Kidney epithelial cell (primary cell): Measurements from ENCODE around the gene FCN2. TPM values are rescaled to one million over a fixed set of nuclear protein-coding genes. Genes with fewer than 3 reads are reported as not detected.
"Not testable (repeated sequence)": the region's sequence is repeated elsewhere in the genome, so short reads cannot be mapped to it uniquely, and the experiment has no call there.

Source experiments
- DNase-seq: peaks from one replicate; pipeline ENCODE4 v3.0.0-alpha.2; 2010; ENCODE audit warnings: low read depth
- H3K27me3 ChIP-seq: 2 replicates; pipeline ENCODE4 v1.6.0; 2011; ENCODE audit warnings: low read length; ENCODE audit not compliant: control insufficient read depth, insufficient read depth
- H3K36me3 ChIP-seq: 2 replicates; pipeline ENCODE4 v1.5.1; 2011; ENCODE audit warnings: low read length; ENCODE audit not compliant: control insufficient read depth, insufficient read depth
- H3K4me3 ChIP-seq: 2 replicates; pipeline ENCODE4 v1.5.1; 2011; ENCODE audit warnings: low read depth, mild to moderate bottlenecking, control low read depth, low read length
- CTCF ChIP-seq: IDR thresholded peaks from 2 replicates; pipeline ENCODE4 v1.5.1; 2011; ENCODE audit warnings: mild to moderate bottlenecking, moderate library complexity, low read length, control low read depth, inconsistent platforms; ENCODE audit not compliant: insufficient read depth, poor library complexity, severe bottlenecking
- total RNA-seq: library from RNA; depleted of rRNA; stranded (reverse); fragments of >200 nt; gene quantifications from 2 replicates; pipeline ENCODE4 v1.2.3, GENCODE V29; 2015

FCN2 gene
- total RNA-seq, 1 donor from 2014 or later, result not detected

DNA sequence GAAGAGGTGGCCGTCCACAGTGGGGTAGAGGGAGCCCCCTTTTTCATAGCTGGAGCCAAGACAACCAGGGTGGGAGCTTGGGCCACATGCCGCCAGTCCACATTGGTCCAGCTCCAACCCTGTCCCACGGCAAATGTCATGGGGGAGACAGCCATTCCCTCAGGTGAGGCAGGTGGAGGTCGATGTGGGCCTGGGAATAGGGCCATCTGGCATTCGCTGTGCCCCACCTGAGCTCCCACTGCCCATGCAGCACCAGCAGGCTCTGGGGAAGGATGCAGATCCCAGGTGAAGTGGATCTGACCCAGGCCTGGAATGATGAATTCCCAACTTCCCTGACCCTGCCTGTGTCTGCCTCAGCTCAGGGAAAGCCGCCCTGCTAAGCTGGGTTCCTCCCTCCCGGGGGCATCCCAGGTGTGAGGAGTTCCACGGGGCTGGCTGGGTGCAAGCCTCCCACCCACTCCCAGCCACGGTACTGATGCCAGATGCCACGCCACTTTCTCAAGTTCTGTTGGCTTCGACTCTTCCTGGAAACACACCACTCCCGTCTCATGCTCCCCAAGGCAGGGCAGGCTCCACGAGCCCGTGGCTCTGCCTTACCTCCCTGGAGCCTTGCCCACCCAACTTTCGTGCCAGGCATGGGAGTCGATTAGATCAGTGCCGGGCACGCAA is 25.2 kb upstream of the FCN2 start:
- Histone ChIP-seq H3K4me3 (no peak overlapping the region), H3K27me3 (no peaks in the 10 kb centered on the region), H3K36me3 (no peaks in the 10 kb centered on the region)
- no peak for DNase-seq
- TF ChIP-seq CTCF, result no peak

- H3K36me3 ChIP-seq, result no peaks in the 10 kb centered on the region
- no peak overlapping the region for H3K4me3 ChIP-seq
- TF ChIP-seq CTCF, result no peak
- no peaks in the 10 kb centered on the region for H3K27me3 ChIP-seq
- DNase-seq, result no peak
These were observed 24.7 kb upstream of the FCN2 start for GRCh38 chr9:134855900-134856377.

DNA sequence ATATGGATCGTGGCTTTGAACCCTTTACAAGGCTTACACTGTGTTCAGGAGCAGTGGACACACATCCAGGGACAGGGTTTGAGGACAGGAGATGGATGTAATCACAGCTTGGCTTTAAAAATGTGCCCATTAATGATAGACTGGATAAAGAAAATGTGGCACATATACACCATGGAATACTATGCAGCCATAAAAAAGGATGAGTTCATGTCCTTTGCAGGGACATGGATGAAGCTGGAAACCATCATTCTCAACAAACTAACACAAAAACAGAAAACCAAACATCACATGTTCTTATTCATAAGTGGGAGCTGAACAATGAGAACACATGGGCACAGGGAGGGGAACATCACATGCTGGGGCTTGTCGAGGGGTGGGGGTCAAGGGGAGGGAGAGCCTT is 23.2 kb upstream of the FCN2 start:
- H3K36me3 ChIP-seq, H3K4me3 ChIP-seq, DNase-seq, H3K27me3 ChIP-seq: not testable (repeated sequence)

DNA sequence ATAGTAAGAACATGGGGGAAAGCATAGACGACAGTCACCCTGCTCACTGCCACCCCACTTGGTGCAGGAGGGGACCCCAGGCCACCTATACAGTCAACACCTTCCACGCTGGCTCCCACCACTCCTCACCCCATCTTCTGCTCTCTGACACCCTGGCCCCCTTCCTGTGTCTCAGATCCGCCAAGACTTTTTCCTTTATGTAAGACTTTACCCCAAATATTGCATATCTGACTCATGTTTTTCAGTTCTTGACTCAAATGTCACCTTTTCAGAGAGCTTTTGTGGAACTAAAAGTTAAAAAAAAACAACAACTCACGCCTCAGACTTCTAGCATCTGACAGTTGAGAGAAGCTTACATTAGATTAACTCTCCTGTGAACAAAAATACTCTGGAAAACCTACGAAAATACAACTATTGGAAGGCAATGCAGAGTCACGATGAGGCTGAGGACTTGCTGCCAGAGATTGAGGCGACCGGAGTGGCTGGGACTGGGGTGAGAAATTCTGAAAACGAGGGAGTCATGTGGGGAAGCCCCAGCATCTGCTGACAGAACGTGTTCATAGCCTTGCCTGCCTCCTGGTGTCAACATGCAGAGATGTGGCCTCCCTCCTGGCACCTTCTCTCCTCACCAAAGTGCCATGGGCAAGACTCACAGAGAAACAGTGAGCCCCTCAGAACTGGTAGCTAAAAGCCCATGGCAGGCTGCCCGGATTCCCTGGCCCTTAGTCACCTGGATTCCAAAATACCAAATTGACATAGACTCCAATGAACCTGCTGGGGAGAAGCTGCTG is 22.4 kb upstream of the FCN2 start:
- no peak for DNase-seq
- H3K36me3 ChIP-seq, result no peaks in the 10 kb centered on the region

GRCh38 chr9:134860510-134860909 is 20.1 kb upstream of the FCN2 start:
- TF ChIP-seq CTCF, result no peak
- H3K27me3 ChIP-seq, result no peaks in the 10 kb centered on the region
- DNase-seq, result no peak

More for the DNA sequence above, 22.4 kb upstream of the FCN2 start:
- Histone ChIP-seq H3K4me3 (no peak overlapping the region), H3K27me3 (no peaks in the 10 kb centered on the region)
- no peak for TF ChIP-seq CTCF

DNA sequence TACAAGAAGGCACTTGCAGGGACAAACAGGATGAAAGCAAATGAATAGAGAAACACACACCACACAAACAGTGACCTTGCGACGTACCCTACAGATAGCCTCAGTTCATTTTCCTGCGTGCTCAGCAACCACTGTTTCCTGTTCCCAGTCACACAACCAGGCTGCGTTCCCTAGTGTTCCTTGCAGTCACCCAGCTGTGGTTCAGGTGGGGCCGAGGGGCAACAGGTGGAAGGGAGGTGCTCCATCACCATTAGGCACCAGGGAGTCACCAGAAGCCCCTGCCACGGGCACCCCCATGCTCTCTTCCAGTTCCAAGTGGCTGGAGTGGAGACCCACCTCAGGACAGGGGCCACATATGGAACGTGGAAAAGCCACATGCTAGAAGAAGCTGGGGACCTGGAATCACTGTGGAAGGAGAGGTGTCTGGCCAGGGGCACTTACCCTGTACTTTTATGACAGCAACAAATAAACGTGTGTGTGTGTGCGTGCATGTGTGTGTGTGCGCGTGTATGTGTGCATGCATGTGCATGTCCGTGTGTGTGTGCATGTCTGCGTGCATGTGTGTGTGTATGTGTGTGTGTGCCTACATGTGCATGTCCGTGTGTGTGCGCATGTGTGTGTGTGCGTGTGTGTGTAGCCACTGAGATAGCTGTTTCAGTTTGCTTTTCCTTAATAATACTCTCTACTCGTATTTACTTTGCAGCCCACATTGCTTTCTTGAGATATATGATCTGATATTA is 18.8 kb upstream of the FCN2 start:
- no peak for TF ChIP-seq CTCF
- H3K27me3 ChIP-seq, result no peaks in the 10 kb centered on the region

More at GRCh38 chr9:134860510-134860909, 20.1 kb upstream of the FCN2 start:
- no peaks in the 10 kb centered on the region for H3K36me3 ChIP-seq
- H3K4me3 ChIP-seq, result no peak overlapping the region

More for the DNA sequence above, 18.8 kb upstream of the FCN2 start:
- DNase-seq, result no peak
- H3K36me3 ChIP-seq, result no peaks in the 10 kb centered on the region
- no peak overlapping the region for H3K4me3 ChIP-seq
